Stimulated activated CD4-positive, alpha-beta T cell treated with anti-CD3 and anti-CD28 coated beads, Interleukin-2, amount 100 ng/mL, for 48 hours (primary cell): ENCODE results near the gene CNOT4.
"Not testable (repeated sequence)": the region's sequence is repeated elsewhere in the genome, so short reads cannot be mapped to it uniquely, and the experiment has no call there.

ENCODE experiments used
- DNase-seq, 2 donors: peaks; one replicate each; pipeline ENCODE4 v3.0.0-alpha.2; 2020

CNOT4 gene

DNA sequence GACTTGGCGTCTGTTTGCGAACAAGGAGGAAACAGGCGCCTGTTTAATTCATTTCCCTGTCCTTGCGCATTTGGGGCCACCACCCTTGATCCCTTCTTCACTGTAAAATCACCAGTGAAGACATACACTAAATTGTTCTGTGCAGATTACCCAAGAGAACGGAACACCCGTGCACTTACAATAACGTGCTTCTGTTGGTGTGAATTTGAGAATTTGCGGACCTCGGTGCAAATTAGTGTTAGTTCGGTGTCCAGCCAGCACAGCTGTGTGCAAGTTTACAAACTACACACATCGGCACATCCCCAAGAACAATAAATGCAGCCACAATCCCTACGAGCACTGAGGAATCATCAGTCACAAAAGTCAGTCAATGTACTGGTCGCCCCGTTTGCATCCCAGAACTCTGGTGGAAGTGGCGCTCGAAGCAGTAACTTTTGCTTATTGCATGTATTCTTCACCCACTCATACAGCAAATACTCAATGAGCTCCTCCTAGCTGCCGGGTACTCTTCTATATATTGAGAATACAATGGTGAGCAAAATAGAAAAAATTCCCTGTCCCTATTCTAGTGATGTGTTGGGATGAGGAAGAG is 786 bp upstream of the CNOT4 start:
- DNase-seq: no peak

- no peak for DNase-seq
These were observed 388 bp downstream of the CNOT4 start for GRCh38 chr7:135509589-135509838.

- peak; percentile 7 to 11 for DNase-seq
These were observed 866 bp downstream of the CNOT4 start for GRCh38 chr7:135508883-135509588.

GRCh38 chr7:135501402-135501801 is 8.5 kb downstream of the CNOT4 start:
- no peak for DNase-seq

DNA sequence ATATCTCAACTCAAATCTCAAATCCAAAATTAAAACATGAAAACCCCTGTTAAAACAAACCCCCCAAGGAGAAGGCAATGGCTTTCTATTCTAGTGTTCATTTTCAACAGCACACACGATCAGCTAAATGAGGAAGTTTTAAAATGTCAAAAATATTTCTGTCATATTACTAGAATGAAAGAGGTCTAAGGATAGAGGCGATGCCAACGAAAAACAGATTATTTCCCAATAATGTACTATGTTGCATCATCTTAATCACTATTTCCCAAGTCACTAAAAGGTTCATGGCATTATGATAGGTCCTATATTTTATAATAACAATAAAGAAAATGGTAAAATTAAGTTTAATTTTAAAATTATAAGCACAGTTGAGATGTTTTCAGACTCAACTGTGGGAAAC is 10.1 kb downstream of the CNOT4 start:
- DNase-seq: no peak

GRCh38 chr7:135497161-135497560 is 12.7 kb downstream of the CNOT4 start:
- not testable (repeated sequence) for DNase-seq

- no peak for DNase-seq
These were observed 16.5 kb downstream of the CNOT4 start for GRCh38 chr7:135493362-135493761.

- no peak for DNase-seq
These were observed 17.8 kb downstream of the CNOT4 start for GRCh38 chr7:135492151-135492550.

DNA sequence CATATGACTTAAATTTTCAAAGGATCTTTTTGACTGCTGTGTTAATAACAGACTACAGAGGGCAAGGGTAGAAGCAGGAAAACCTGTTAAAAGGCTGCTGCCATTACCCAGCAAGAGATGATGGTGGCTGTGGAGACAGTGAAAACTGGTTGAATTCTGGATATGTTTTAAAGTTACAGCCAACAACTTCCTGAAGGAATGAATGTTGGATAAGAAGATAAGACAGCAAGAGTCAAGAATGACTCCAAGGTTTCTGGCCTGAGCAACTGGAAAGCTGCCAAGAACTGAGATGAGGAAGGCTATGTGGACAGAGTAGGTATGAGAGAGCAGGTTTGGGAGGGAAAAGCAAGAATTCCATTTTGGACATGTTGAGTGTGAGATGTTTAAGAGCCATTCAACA is 19.1 kb downstream of the CNOT4 start:
- no peak for DNase-seq

GRCh38 chr7:135489791-135490190 is 20.1 kb downstream of the CNOT4 start:
- DNase-seq: no peak

GRCh38 chr7:135486261-135486920 is 23.5 kb downstream of the CNOT4 start:
- DNase-seq: no peak

- no peak for DNase-seq
These were observed 28.3 kb downstream of the CNOT4 start for GRCh38 chr7:135481598-135481979.

DNA sequence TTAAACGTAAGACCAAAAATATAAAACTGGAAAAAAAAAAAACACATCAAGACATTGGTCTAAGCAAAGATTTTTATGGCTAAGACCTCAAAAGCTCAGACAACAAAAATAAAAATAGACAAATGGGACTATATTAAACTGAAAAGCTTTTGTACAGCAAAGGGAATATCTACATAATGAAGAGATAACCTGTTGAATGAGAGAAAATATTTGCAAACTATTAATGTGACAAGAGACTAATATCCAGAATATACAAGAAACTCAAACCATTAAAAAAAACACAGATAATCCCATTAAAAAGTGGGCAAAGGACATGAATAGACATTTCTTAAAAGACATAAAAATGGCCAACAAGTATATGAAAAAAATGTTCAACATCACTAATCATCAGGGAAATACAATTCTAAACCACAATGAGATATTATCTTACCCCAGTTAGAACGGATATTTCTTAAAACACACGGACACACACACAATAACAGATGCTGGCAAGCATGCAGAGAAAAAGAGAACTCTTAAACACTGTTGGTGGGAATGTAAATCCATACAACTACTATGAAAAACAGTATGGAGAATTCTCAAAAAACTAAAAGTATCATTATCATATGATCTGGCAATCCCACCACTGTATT is 28.8 kb downstream of the CNOT4 start:
- DNase-seq: no peak

DNA sequence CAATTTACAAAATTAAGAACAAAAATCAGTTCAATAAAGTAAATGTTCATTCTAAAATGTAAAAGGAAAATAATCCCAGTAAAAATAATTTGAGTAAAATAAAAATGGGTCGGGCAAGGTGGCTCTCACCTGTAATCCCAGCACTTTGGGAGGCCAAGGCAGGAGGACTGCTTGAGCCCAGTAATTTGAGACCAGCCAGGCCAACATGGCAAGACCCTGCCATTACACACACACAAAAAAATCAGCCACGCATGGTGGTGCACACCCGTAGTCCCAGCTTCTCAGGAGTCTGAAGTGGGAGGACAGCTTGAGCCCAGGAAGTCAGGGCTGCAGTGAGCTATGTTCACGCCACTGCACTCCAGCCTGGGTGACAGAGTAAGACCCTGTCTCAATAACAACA is 34.4 kb downstream of the CNOT4 start:
- no peak for DNase-seq

GRCh38 chr7:135469705-135470104 is 40.2 kb downstream of the CNOT4 start:
- not testable (repeated sequence) for DNase-seq

DNA sequence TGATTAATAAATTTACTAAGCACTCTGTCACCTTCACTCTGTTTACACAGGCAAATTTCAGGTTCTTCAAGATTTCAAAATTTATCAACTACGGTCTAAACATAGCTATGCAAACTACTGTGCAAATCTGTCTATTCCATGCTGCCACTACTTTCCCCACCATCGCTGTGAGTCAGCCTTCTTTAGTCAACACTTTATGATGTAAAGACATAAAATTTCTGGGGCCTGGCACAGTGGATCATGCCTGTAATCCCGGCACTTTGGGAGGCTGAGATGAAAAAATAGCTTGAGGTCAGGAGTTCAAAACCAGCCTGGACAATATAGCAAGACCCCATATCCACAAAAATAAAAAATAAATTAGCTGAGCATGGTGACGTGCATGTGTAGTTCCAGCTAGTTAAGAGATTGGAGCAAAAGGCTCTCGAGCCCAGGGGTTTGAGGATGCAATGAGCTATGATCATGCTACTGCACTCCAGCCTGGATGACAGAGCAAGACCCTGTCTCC is 42.6 kb downstream of the CNOT4 start:
- DNase-seq: no peak

DNA sequence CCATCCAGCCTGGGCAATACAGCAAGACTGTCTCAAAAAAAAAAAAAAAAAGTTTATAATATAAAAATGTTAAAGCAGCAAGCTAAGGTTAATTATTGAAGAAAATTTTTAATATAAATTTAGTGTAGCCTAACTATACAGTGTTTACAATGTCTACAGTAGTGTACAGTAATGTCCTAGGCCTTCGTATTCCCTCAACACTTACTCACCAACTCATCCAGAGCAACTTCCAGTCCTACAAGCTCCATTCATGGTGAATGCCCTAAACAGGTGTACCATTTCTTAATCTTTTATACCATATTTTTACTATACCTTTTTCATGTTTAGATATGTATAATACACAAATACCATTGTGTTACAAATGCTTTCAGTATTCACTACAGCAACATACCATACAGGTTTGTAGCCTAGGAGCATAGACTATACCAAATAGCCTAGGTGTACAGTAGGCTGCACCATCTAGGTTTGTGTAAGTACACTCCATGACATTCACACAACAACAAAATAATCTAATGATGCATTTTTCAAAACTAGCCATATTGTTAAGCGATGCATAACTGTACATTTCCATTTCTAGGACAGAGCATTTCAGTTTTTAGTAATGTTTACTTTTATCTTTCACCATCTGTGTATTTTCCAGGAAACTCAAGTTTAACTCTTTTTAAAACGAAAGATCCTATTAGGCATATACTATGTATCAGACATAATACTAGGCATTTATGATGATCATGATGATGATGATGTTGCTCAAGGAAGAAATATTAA is 43.3 kb downstream of the CNOT4 start:
- no peak for DNase-seq

- DNase-seq: no peak
These were observed 46.0 kb downstream of the CNOT4 start for GRCh38 chr7:135463908-135464307.

GRCh38 chr7:135459951-135460567 is 49.8 kb downstream of the CNOT4 start:
- DNase-seq: no peak

DNA sequence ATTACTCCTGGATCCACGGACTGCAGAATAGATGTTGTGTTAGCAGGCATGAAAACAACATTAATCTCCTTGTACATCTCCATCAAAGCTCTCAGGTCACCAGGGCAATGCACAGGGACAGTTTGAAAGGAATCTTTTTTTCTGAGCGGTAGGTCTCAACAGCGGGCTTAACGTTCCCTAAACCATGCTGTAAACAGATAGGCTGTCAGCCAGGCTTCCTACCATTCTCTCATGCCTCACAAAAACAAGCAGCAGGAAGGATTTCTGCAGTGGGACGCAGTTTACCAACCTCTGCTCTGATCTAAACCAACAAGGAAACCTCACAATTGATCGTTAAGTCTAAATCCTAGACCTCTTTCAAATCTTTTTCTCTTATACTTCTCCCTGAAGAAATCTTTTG is 50.8 kb downstream of the CNOT4 start:
- DNase-seq: no peak

DNA sequence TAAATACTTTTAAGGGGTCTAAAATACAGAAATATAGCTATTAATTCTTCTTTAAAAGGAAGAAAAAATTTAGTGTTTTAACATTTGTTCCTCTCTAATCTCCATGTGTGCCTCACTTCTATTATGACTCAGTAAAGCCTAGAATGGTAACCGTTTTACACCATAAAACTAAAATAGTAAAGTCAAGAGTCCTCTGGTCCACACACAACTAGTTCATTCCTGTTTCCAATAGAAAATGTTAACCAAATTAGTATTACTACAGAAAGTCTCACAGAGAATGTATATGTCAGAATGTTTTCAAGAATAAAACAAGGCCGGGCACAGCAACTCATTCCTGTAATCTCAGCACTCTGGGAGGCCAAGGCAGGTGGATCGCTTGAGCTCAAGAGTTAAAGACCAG is 55.8 kb downstream of the CNOT4 start:
- no peak for DNase-seq

- DNase-seq: no peak
These were observed 60.5 kb downstream of the CNOT4 start for GRCh38 chr7:135449436-135449835.

- DNase-seq: no peak
These were observed 61.1 kb downstream of the CNOT4 start for GRCh38 chr7:135448753-135449152.
